ENCODE results near the gene SPOUT1.

DNA sequence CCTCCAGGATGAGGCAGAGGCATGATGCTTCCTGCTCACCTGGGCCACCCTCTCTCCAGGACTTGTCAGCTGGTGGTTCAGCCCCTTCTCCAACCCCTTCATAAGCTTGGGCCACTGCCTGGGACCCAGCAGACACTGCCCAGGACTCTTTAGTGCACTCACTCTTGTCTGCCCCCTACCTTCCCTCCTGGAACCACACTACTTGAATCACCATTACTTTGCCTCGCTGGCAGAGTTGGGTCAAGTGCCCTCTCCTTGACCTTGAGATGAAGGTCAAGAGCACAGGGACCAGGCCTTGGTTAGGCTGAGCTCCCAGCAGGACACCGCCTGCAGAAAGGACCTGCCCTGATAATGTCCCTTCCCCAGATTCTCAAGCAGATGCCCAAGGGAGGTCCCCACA, 19.8 kb downstream of the SPOUT1 start:
- no peak for TF ChIP-seq CTCF (IDR thresholded peaks at IDR 0.05)
- TF ChIP-seq EP300 (IDR thresholded peaks at IDR 0.05), result no peak

Data from tibial nerve (tissue), 4 donors.